Measurements from ENCODE around the gene QPCTL. TPM values are rescaled to one million over a fixed set of nuclear protein-coding genes. Genes with fewer than 3 reads are reported as not detected.

Gene QPCTL
- total and polyA plus RNA-seq, 12 donors: 2.8 to 17.2 (median 10.7) TPM

DNA sequence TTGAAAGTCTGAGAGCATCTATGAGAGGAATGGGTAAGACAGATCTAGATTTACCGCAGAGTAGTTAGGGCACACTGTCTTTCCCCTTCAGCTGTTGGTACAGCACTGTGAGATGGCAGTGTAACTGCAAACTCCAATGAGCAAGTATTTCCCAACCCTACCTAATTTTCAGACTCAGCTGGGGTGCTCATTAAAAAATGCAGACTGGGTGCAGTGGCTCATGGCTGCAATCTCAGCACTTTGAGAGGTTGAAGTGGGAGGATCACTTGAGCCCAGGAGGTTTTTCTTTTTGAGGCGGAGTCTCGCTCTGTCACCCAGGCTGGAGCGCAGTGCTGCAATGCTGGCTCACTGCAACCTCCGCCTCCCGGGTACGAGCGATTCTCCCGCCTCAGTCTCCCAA is 12.6 kb downstream of the QPCTL start:
- intact Hi-C loops (cut with DNase I): no loop called here

DNA sequence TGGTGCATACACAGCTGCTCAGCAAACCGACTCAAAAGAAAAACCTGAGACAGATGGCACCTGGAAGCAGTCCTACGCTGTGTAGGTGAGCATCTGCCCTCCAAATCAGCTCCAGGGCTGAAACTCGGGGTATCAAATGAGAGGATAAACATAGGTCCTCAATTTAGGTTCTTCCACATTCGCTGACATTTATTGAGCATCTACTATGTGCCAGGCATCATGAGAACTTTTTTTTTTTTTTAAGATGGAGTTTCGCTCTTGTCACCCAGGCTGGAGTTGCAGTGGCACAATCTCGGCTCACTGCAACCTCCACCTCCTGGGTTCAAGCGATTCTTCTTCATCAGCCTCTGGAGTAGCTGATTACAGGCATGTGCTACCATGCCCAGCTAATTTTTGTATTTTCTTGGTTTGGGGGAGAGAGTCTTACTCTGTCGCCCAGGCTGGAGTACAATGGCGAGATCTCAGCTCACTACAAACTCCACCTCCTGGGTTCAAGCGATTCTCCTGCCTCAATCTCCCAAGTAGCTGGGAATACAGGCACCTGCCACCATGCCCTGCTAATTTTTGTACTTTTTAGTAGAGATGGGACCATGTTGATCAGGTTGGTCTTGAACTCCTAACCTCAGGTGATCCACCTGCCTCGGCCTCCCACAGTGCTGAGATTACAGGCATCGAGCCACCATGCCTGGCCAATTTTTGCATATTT is 13.4 kb downstream of the QPCTL start:
- Histone ChIP-seq H3K4me3 (no peak overlapping the region), H3K36me3 (replicated peaks in 1 of 2) (peaks cover 0 to 4% of the 10 kb centered on the region in 2 donors), H3K9me3 (replicated peaks in 1 of 3) (no peaks in the 10 kb centered on the region), H3K27ac (no peak overlapping the region), H3K27me3 (no peaks in the 10 kb centered on the region), H3K4me1 (replicated peaks in 1 of 2) (no peaks in the 10 kb centered on the region)
- TF ChIP-seq, protein P1, sequence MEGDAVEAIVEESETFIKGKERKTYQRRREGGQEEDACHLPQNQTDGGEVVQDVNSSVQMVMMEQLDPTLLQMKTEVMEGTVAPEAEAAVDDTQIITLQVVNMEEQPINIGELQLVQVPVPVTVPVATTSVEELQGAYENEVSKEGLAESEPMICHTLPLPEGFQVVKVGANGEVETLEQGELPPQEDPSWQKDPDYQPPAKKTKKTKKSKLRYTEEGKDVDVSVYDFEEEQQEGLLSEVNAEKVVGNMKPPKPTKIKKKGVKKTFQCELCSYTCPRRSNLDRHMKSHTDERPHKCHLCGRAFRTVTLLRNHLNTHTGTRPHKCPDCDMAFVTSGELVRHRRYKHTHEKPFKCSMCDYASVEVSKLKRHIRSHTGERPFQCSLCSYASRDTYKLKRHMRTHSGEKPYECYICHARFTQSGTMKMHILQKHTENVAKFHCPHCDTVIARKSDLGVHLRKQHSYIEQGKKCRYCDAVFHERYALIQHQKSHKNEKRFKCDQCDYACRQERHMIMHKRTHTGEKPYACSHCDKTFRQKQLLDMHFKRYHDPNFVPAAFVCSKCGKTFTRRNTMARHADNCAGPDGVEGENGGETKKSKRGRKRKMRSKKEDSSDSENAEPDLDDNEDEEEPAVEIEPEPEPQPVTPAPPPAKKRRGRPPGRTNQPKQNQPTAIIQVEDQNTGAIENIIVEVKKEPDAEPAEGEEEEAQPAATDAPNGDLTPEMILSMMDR (IDR thresholded peaks at IDR 0.05): no peak
- TF ChIP-seq POLR2A (IDR thresholded peaks at IDR 0.05): no peak
- intact Hi-C loops (cut with DNase I): no loop called here
- DNase-seq: no peak
- WGBS, 4 donors: 93 to 96% (median 95%) methylated on average over 11 to 12 of the region's 12 CpGs

More for the DNA sequence above, 12.6 kb downstream of the QPCTL start:
- no peaks in the 10 kb centered on the region for H3K27me3 ChIP-seq
- TF ChIP-seq, protein P1 (IDR thresholded peaks at IDR 0.05): no peak
- TF ChIP-seq POLR2A (IDR thresholded peaks at IDR 0.05): no peak
- no peaks in the 10 kb centered on the region for H3K4me1 ChIP-seq (replicated peaks in 1 of 2)
- H3K27ac ChIP-seq: no peak overlapping the region
- no peaks in the 10 kb centered on the region for H3K9me3 ChIP-seq (replicated peaks in 1 of 3)
- no peak overlapping the region for H3K4me3 ChIP-seq
- DNase-seq: no peak
- WGBS, 4 donors: 84 to 96% (median 94%) methylated on average over 9 of the region's 9 CpGs
- peaks cover 0 to 4% of the 10 kb centered on the region in 2 donors for H3K36me3 ChIP-seq (replicated peaks in 1 of 2)

DNA sequence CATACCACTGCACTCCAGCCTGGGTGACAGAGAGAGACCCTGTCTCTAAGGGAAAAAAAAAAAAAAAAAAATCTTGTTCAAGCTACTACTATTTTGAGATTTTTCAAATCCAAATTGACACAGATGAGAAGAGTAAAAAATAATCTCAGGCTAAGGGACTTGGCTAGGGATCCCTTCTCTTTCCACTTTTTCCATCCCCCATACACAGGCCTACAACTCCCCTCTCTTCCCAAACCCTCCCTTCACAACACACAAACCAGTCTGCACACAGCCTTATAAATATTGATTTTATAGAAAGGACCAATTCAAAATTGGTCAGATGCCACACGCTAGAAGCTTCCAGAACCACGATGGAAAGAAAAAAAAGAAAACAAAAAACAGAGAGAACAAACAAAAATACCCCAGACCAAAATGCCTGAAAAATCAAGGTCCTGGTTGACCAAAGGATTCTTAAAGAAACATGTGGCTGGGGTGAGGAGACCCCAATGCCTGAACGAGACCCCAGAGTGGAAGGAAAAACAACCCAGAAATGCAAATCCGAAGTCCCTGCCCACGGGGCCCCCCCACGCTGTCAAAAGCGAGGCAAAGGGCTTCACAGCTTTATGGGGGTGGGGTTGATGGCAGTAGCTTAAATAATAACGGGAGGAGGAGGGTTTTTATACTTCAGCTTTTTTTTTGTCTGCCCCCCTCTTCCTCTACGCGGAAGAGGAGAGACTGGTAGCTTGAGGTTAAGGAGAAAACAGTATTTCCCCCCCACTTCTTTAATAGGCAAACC is 18.1 kb downstream of the QPCTL start:
- H3K36me3 ChIP-seq (replicated peaks in 1 of 2): peaks cover 0 to 15% of the 10 kb centered on the region in 2 donors
- 67 to 81% (median 73%) methylated on average over 10 of the region's 10 CpGs for WGBS, 4 donors
- no peak for DNase-seq
- TF ChIP-seq, protein P1 (IDR thresholded peaks at IDR 0.05): no peak
- no peak for TF ChIP-seq POLR2A (IDR thresholded peaks at IDR 0.05)
- H3K4me3 ChIP-seq: no peak overlapping the region
- H3K9me3 ChIP-seq (replicated peaks in 1 of 3): no peaks in the 10 kb centered on the region
- intact Hi-C loops (cut with DNase I): loop anchor here in 1 of 2 donors (5.0 kb wide), 1 partner anchor 57 kb away; the partner anchor contains the start of gene SIX5
- peaks cover 4 to 6% of the 10 kb centered on the region in 2 donors for H3K4me1 ChIP-seq (replicated peaks in 1 of 2)
- H3K27ac ChIP-seq: no peak overlapping the region
- no peaks in the 10 kb centered on the region for H3K27me3 ChIP-seq

Data from adrenal gland (tissue), 12 donors.